ENCODE results near the gene CKS1B. TPM values are rescaled to one million over a fixed set of nuclear protein-coding genes. Genes with fewer than 3 reads are reported as not detected.

The CKS1B gene
- total RNA-seq, 1 experiment from 2014 or later = 258 TPM

GRCh38 chr1:154964359-154964758, 10.1 kb upstream of the CKS1B start (continued):
- TF ChIP-seq, protein P1, sequence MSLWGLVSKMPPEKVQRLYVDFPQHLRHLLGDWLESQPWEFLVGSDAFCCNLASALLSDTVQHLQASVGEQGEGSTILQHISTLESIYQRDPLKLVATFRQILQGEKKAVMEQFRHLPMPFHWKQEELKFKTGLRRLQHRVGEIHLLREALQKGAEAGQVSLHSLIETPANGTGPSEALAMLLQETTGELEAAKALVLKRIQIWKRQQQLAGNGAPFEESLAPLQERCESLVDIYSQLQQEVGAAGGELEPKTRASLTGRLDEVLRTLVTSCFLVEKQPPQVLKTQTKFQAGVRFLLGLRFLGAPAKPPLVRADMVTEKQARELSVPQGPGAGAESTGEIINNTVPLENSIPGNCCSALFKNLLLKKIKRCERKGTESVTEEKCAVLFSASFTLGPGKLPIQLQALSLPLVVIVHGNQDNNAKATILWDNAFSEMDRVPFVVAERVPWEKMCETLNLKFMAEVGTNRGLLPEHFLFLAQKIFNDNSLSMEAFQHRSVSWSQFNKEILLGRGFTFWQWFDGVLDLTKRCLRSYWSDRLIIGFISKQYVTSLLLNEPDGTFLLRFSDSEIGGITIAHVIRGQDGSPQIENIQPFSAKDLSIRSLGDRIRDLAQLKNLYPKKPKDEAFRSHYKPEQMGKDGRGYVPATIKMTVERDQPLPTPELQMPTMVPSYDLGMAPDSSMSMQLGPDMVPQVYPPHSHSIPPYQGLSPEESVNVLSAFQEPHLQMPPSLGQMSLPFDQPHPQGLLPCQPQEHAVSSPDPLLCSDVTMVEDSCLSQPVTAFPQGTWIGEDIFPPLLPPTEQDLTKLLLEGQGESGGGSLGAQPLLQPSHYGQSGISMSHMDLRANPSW (CRISPR knock-in tag; conservative IDR thresholded peaks at IDR 0.05; ENCODE audit: low read depth) = no peak
- TF ChIP-seq ZBTB21 (CRISPR knock-in tag; IDR thresholded peaks at IDR 0.05; ENCODE audit: borderline replicate concordance) (no peak), MLX (CRISPR knock-in tag; IDR thresholded peaks at IDR 0.05) (no peak)
- TF ChIP-seq, protein P2, sequence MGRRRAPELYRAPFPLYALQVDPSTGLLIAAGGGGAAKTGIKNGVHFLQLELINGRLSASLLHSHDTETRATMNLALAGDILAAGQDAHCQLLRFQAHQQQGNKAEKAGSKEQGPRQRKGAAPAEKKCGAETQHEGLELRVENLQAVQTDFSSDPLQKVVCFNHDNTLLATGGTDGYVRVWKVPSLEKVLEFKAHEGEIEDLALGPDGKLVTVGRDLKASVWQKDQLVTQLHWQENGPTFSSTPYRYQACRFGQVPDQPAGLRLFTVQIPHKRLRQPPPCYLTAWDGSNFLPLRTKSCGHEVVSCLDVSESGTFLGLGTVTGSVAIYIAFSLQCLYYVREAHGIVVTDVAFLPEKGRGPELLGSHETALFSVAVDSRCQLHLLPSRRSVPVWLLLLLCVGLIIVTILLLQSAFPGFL (CRISPR knock-in tag; IDR thresholded peaks at IDR 0.05; ENCODE audit: borderline replicate concordance) = no peak

DNA sequence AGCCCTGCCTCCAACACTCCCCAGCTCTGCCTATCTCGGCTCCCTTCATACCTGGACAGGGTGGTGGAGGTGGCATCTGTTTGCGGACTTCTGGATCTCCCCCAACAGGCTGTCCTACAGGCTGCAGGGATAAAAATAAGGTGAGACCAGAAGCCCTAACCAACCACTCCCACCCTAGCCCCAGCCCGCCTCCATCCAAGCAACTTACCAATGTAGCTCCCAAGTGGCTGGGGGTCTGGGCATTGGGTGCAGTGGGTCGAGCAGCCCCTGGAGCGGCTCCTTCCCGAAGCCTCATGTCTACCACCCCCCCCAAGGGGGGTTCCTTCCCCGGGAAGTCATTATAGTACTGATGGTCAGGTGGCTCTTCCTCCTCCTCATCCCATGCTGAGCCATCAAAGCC, 8.4 kb upstream of the CKS1B start:
- Mint-ChIP-seq H3K4me3 (no peak overlapping the region), H3K27me3 (ENCODE audit: low read depth) (no peaks in the 10 kb centered on the region), H3K4me1 (peaks cover 38% of the 10 kb centered on the region), H3K27ac (no peak overlapping the region), H3K36me3 (peaks cover 49% of the 10 kb centered on the region), H3K9me3 (no peaks in the 10 kb centered on the region)
- no peak for ATAC-seq
- ChIA-PET POLR2A (no interaction called here), CTCF (interaction anchor here (8.3 kb wide), 1 partner anchor 32 kb away, joined by 176 read pairs; the partner anchor contains the start of genes LENEP and ZBTB7B)
- no peak for DNase-seq (ENCODE audit: low spot score)
- TF ChIP-seq FOXP1 (CRISPR knock-in tag; IDR thresholded peaks at IDR 0.05; ENCODE audit: borderline replicate concordance) = no peak
- TF ChIP-seq JAZF1 (CRISPR knock-in tag; IDR thresholded peaks at IDR 0.05) = no peak
- no peak for TF ChIP-seq ZNF263 (CRISPR knock-in tag; IDR thresholded peaks at IDR 0.05; ENCODE audit: low read depth)
- no peak for TF ChIP-seq ZBTB21 (CRISPR knock-in tag; IDR thresholded peaks at IDR 0.05; ENCODE audit: borderline replicate concordance)
- no peak for TF ChIP-seq ZNF423 (CRISPR knock-in tag; IDR thresholded peaks at IDR 0.05)
- no peak for TF ChIP-seq MYBL2 (CRISPR knock-in tag; IDR thresholded peaks at IDR 0.05)
- TF ChIP-seq, protein P3, sequence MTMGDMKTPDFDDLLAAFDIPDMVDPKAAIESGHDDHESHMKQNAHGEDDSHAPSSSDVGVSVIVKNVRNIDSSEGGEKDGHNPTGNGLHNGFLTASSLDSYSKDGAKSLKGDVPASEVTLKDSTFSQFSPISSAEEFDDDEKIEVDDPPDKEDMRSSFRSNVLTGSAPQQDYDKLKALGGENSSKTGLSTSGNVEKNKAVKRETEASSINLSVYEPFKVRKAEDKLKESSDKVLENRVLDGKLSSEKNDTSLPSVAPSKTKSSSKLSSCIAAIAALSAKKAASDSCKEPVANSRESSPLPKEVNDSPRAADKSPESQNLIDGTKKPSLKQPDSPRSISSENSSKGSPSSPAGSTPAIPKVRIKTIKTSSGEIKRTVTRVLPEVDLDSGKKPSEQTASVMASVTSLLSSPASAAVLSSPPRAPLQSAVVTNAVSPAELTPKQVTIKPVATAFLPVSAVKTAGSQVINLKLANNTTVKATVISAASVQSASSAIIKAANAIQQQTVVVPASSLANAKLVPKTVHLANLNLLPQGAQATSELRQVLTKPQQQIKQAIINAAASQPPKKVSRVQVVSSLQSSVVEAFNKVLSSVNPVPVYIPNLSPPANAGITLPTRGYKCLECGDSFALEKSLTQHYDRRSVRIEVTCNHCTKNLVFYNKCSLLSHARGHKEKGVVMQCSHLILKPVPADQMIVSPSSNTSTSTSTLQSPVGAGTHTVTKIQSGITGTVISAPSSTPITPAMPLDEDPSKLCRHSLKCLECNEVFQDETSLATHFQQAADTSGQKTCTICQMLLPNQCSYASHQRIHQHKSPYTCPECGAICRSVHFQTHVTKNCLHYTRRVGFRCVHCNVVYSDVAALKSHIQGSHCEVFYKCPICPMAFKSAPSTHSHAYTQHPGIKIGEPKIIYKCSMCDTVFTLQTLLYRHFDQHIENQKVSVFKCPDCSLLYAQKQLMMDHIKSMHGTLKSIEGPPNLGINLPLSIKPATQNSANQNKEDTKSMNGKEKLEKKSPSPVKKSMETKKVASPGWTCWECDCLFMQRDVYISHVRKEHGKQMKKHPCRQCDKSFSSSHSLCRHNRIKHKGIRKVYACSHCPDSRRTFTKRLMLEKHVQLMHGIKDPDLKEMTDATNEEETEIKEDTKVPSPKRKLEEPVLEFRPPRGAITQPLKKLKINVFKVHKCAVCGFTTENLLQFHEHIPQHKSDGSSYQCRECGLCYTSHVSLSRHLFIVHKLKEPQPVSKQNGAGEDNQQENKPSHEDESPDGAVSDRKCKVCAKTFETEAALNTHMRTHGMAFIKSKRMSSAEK (CRISPR knock-in tag; IDR thresholded peaks at IDR 0.05; ENCODE audit: borderline replicate concordance) = no peak
- TF ChIP-seq, protein P4, sequence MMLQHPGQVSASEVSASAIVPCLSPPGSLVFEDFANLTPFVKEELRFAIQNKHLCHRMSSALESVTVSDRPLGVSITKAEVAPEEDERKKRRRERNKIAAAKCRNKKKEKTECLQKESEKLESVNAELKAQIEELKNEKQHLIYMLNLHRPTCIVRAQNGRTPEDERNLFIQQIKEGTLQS (CRISPR knock-in tag; conservative IDR thresholded peaks at IDR 0.05) = no peak
- no peak for TF ChIP-seq AR (CRISPR knock-in tag; IDR thresholded peaks at IDR 0.05)
- TF ChIP-seq ZNF396 (CRISPR knock-in tag; IDR thresholded peaks at IDR 0.05; ENCODE audit: borderline replicate concordance) = no peak
- TF ChIP-seq E2F5 (CRISPR knock-in tag; IDR thresholded peaks at IDR 0.05) = no peak
- TF ChIP-seq, protein P5, sequence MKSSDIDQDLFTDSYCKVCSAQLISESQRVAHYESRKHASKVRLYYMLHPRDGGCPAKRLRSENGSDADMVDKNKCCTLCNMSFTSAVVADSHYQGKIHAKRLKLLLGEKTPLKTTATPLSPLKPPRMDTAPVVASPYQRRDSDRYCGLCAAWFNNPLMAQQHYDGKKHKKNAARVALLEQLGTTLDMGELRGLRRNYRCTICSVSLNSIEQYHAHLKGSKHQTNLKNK (CRISPR knock-in tag; IDR thresholded peaks at IDR 0.05) = no peak
- TF ChIP-seq ELF4 (CRISPR knock-in tag; IDR thresholded peaks at IDR 0.05; ENCODE audit: low read depth) = no peak
- TF ChIP-seq JUN (CRISPR knock-in tag; IDR thresholded peaks at IDR 0.05) = no peak
- TF ChIP-seq, protein P6, sequence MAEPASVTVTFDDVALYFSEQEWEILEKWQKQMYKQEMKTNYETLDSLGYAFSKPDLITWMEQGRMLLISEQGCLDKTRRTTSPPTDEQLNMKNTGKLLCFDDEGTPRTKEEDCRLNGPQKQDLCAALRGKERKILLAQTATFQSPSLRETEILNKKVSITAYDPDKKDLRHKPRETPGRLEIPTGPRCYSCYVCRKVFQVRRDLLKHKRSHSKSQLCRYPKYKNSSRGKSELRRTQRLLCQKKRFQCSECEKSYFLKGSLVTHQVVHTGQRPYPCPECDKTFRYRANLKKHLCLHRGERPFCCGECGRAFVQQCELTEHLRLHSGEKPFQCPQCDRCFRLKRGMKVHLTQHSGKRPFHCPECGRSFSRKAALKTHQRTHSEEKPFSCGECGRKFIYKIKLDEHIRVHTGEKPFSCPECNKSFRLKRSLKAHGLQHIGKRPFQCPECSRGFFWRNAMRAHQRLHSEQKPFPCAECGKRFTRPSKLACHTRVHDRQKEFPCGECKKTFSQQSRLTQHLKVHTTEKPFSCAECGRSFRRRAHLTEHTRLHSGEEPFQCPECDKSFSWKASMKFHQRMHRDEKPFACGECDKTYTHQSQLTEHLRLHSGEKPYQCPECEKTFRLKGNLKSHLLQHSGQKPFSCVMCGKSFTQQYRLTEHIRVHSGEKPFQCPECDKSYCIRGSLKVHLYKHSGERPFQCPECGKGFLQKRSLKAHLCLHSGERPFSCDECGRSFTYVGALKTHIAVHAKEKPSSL (CRISPR knock-in tag; conservative IDR thresholded peaks at IDR 0.05) = no peak
- TF ChIP-seq NFATC4 (CRISPR knock-in tag; IDR thresholded peaks at IDR 0.05) = no peak
- no peak for TF ChIP-seq ZNF671 (CRISPR knock-in tag; IDR thresholded peaks at IDR 0.05)
